Measurements from ENCODE around the gene CLPTM1L.

DNA sequence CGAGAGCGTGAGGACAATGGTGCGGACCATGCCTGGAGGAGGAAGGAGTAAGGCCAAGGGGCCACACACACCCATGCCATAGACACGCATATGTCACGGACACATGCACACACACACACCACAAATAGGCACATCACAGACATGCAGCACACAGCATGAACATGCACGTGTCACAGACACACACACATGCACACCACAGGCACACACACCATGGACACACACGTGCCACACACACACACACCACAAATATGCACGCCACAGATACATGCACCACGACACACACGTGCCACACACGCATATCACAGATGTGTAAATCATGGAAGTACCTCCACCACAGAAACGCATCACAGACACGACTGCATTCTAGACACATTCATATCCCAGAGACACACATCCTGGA is 66.7 kb downstream of the CLPTM1L start:
- TF ChIP-seq POLR2A (IDR thresholded peaks at IDR 0.05; ENCODE audit: low read length) (no peak), GATA1 (IDR thresholded peaks at IDR 0.05; ENCODE audit: low read depth, low read length) (no peak)
